GM18870 (cell line): ENCODE data around the gene HOXB8.

ENCODE experiments used
- ATAC-seq: cut with Tn5 transposase; IDR thresholded peaks from one replicate; pipeline ENCODE4 v1.9.1; 2021; ENCODE audit warnings: moderate library complexity; ENCODE audit not compliant: unreplicated experiment

HOXB8 gene

GRCh38 chr17:48596735-48597527, 18.2 kb downstream of the HOXB8 start:
- no peak for ATAC-seq

- ATAC-seq = no peak
Observed at GRCh38 chr17:48596000-48596734, 18.9 kb downstream of the HOXB8 start.

- no peak for ATAC-seq
Observed at GRCh38 chr17:48595278-48595999, 19.7 kb downstream of the HOXB8 start.

GRCh38 chr17:48594538-48595277, 20.4 kb downstream of the HOXB8 start:
- no peak for ATAC-seq

GRCh38 chr17:48593840-48594537, 21.1 kb downstream of the HOXB8 start:
- ATAC-seq = no peak

- ATAC-seq = no peak
Observed at GRCh38 chr17:48593126-48593829, 21.8 kb downstream of the HOXB8 start, which contains the start of gene HOXB5. TSS of gene HOXB5 (minus strand) at chr17:48593779. CDS start at chr17:48593682, 97 bp downstream.

GRCh38 chr17:48592577-48592976, 22.5 kb downstream of the HOXB8 start:
- ATAC-seq = no peak

GRCh38 chr17:48592057-48592514, 23.0 kb downstream of the HOXB8 start:
- ATAC-seq = no peak

GRCh38 chr17:48591255-48592056, 23.6 kb downstream of the HOXB8 start:
- ATAC-seq = no peak

GRCh38 chr17:48590607-48591161, 24.4 kb downstream of the HOXB8 start:
- ATAC-seq = no peak

GRCh38 chr17:48589831-48590606, 25.1 kb downstream of the HOXB8 start, which contains the start of gene HOXB3:
TSS of gene HOXB3 (minus strand) at chr17:48590241. CDS start at chr17:48552474, 37,767 bp downstream.
- no peak for ATAC-seq

- no peak for ATAC-seq
Observed at GRCh38 chr17:48589060-48589830, 25.8 kb downstream of the HOXB8 start.

GRCh38 chr17:48588528-48588927, 26.6 kb downstream of the HOXB8 start:
- no peak for ATAC-seq

GRCh38 chr17:48588074-48588415, 27.0 kb downstream of the HOXB8 start:
- no peak for ATAC-seq

- ATAC-seq = no peak
Observed at GRCh38 chr17:48587276-48588073, 27.6 kb downstream of the HOXB8 start.
